NK-92 treated with Interleukin-12 subunit alpha and Interleukin-12 subunit beta, amount 100 ng/mL, for 24 hours (cell line): ENCODE measurements around the gene STAM.
"Not testable (repeated sequence)": the region's sequence is repeated elsewhere in the genome, so short reads cannot be mapped to it uniquely, and the experiment has no call there.

Experiments
- DNase-seq: peaks from one replicate; lab custom pipeline; 2025; lab: John Stamatoyannopoulos, UW

Gene STAM

DNA sequence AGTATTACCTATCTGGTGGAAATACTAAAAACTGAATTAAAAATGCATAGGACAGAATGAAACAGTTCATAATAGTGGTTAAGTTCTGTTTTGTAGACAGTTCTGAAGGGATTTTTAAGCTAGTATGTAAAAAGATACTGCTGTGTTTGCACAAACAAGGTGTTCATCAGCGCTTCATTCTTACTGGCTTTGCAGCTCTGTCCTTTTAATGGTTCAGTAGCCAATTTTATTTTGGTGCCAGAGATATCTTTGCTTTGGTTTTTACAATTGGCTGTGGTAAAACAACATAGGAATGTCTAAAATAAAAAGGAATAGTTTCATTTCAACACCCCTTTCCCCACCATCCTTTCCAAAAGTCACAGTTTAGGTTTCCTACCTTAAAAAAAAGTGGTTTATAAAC, 33.0 kb downstream of the STAM start:
- no peak for DNase-seq

DNA sequence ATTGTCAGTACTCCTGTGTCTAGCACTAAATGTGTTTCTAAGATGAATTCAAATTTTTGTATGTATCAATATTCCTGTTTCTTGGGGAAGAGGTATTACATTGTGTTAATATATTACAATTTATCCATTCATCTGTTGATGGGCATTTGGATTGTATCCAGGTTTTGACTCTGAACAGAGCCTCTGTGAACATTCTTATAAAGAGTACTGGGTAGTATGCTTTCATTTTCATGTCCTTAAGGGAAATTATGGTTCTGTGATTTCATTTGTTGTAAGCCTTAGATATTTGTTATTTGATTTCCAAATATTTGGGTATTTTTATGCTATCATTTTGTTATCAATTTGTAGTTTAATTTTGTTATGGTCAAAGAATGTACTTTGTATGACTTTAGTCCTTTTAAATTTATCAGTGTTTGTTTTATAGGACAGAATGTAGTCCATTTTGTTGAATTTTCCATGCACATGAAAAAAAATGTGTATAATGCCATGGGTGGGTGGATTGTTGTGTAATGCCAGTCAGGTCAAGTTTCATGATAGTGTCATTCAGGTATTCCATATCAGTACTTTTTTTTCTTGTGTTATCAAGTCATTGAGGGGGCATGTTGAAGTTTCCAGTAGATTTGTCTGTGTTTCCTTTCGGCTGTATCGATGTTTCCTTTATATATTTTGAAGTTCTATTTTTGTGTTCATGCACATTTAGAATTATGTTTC, 38.4 kb downstream of the STAM start:
- DNase-seq: no peak

DNA sequence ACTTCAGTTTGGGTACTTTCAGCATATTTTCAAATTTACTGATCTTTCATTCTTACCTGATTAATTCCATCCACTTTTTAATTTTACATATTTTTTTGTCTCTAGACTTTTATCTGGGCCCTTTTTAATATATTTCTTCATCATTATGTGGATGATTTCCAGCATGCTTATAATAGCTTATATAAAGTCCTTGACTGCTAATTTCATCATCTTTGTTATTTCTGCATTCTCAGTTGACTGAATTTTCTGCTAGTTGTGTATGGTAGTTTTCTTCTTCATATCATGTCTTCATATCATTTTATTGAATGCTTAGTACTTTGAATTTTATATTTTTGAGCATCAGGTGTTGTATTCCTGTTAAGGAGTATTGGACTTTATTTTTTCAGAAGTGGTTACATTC, 39.6 kb downstream of the STAM start:
- no peak for DNase-seq

DNA sequence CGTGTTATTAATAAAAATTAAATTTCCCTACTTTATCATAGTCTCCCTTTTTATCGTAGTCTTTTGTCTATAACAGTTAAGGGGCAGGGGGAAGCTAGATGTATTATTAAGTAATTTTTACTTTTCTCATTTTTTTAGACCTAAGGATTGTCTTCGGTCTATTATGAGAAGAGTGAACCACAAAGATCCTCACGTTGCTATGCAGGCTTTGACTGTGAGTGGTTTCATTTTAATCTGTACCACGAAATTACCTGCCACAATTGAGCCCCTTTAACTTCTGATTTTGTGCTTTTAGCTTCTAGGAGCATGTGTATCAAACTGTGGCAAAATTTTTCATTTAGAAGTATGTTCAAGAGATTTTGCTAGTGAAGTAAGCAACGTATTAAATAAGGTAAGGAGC, 40.6 kb downstream of the STAM start:
- no peak for DNase-seq

DNA sequence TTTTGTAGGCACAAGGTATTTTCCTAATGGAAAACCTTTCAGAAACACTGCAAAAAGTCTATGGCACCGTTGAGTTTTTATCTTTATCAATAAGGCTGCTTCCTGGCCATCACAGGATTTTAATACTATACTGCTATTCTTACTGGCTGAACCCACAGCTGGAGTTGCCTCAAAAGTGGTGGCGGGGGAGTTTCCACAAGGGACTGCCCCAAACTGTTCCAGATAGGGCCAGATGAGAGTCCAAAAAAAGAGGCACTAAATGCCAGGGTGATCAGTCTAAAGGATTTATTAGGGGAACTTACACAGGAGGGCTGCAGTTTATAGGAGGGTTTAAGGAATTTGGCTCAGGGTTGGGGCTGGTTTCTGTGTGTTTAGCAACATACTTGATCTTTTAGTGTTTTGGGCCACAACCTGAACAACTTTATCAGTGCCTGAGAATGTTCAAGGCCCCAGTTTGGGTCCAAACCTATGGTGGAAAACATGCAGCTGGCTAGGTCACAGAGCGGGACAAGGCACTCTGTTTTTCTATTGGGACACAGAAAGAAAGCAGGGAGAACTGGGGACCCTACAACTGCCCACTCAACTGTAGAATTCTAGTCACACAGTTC, 41.4 kb downstream of the STAM start:
- no peak for DNase-seq

DNA sequence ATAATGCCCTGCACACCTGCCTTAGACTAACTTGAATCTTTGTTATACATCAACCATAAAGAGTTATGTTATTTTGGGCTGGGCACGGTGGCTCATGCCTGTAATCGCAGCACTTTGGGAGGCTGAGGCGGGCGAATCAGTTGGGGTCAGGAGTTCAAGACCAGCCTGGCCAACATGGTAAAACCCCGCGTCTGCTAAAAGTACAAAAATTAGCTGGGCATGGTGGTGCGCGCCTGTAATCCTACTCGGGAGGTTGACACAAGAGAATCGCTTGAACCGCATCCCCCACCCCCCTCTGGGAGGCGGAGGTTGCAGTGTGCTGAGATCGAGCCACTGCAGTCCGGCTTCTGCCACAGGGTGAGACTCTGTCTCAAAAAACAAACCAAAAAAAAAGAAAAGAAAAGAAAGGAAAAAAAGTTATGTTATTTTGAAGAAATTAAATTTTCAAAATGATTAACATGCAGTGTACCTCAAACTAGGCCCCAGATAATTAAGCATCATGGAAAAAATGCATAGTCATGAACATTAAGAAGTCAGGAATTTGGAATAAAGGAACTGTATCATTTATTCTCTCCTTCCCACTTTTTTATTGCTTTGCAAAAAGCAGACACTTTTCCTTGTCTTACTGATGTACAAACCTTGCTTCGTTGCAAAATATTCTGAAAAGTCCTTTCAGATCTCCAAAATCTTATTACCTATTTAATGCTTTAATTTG, 43.3 kb downstream of the STAM start:
- no peak for DNase-seq

DNA sequence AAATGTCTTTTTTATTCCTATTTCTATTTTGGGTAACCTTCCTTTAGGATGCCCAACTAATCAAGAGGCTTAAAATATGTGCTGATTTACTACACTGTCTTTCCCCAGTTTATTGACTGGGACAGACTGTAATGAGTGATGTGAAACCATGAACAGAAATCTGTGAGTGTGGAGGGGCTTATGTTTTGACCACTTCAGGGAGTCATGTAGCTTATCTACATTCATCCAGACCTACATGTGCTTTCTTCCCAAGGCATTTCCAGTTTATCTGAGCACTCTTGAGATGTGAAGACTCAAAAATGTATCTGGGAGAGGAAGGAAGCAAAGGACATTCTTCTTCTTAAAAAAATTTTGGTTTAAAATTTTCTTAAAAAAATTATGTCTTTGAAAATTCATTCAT, 45.2 kb downstream of the STAM start:
- DNase-seq: no peak

DNA sequence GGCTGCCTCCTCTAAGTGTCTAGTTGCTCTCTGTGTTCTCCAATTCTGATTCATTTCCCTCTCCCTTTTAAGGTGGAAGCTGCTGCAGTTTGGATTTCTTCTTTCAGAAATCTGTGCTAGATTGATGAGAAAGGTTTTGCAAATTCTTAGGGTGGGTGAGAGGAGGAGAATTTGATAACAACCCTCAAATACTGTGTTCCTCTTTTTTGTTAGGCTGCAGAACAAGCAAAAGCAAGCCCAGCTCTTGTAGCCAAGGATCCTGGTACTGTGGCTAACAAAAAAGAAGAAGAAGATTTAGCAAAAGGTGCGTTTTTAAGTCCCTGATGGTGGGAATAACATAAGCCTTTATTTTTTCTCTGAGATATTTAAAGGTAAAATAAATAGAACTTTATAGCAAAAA, 49.1 kb downstream of the STAM start:
- no peak for DNase-seq

DNA sequence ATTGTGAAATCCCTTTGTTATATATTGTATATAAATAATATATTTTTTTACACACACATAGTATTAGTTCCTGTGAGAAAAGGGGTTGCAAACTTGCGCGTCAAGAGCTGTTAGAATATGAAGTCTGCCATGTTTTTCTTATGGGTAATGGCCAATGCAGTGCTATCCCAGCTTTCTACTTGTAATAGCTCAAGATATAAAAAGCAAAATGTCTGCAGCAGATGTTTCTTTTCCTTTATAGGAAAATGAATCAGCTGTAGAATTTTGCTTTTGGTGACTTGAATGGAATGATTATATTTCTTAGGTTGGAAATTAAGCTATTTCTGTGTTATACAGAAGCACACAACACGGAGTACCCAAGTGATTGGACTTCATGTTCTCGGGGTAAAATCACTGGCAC, 54.7 kb downstream of the STAM start:
- no peak for DNase-seq

DNA sequence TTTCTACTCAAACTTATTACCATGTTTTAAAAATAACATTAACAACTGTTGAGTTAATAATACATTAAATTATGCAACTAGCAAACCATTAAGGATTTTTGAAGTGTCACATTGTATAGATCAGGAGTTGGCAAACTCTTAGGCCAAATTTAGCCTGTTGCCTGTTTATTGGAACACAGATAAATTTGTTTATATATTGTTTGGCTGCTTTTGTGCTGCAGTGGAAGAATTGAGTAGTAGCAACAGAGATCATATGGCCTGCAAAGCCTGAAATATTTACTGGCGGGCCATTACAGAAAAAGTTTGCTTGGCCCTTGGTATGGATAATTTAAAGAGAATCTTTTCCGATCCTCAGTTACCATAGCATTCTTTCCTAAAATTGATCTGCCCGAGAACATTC, 57.4 kb downstream of the STAM start:
- no peak for DNase-seq

DNA sequence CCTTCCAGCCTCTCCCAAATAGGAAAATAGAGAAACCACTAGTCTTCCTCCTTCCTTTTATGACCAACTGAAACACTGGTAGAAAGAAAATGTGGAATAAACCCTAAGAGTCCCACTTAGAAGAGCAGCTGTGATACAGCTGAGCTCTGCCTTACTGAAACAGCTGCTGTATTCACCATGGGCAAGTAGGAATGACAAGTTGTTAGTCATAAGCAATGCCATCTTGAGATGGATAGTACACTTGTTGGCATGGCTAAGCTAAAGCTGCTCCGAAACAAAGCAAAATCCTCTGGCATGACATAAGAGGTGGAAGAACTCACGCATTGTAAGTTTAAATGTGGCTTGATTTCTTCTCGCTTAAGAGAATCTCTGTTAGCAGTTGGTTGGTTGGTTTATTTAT, 59.8 kb downstream of the STAM start:
- no peak for DNase-seq

DNA sequence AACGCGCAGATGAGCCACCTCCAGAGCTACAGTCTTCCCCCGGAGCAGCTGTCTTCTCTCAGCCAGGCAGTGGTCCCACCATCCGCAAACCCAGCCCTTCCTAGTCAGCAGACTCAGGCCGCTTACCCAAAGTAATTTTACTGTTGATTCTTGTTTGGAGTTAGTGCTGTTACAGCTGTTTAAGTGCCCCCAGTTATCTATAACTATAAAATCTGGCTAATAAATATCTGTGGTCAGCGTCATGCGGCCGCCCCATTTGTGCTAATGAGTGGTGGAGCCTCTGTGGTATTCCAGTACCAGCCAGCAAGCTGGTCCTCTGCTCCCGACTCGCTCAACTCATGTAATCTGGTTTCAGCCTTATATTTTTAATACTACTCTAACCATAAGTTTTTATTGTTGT, 64.9 kb downstream of the STAM start:
- no peak for DNase-seq

DNA sequence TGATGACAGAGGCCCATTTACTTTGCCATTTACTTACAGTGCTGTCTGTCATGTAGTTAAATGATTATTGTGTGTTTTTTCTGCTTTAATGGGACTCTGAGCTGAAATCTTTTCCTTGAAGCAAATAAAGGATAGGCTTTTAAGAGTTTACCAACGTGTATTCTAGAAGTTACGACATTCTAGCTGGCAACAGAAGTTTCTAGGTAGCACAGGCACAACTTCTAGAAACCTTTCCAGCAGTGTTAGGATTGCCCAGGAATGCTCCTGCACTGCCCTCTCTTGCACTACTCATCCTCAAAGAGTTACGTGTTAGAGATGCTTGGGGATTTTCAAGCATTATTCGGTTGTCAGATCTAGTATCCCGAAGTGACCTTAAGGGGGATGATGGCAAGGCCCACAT, 65.5 kb downstream of the STAM start:
- no peak for DNase-seq

DNA sequence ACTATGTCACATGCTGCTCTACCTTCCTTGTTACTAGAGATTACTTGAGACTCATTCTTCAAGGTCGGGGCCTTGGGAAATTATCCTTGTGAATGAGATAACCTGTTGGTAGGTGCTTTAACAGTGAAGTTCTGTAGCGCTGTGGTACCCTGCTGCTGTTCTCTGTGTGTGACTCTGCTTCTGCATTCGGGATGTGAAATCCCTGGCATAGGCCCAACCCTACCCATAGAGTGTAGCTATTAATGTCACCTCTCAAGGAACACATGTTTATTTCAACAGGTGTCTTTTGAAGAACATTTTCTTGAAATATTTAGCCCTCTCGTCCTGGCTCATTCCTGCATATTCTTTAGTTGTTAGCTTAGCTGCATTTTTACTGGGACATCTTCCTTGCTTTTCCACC, 66.2 kb downstream of the STAM start:
- DNase-seq: no peak

DNA sequence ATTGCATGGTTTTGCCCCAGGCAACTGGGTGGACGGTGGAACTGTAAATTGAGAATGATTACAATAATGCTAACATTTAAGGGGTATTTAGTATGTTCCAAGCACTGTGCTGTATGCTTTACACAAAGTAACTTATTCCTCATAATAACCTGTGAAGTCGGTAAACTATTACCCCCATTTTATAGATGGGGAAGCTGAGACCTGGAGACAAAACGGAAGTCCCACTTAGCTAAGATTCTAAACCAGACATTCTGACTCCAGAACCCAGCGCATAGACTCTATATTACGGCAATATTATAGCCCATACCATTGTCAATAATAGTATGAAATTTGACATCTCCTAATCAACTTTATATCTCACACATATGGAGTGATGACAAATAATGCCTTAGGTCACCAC, 68.1 kb downstream of the STAM start:
- DNase-seq: no peak

DNA sequence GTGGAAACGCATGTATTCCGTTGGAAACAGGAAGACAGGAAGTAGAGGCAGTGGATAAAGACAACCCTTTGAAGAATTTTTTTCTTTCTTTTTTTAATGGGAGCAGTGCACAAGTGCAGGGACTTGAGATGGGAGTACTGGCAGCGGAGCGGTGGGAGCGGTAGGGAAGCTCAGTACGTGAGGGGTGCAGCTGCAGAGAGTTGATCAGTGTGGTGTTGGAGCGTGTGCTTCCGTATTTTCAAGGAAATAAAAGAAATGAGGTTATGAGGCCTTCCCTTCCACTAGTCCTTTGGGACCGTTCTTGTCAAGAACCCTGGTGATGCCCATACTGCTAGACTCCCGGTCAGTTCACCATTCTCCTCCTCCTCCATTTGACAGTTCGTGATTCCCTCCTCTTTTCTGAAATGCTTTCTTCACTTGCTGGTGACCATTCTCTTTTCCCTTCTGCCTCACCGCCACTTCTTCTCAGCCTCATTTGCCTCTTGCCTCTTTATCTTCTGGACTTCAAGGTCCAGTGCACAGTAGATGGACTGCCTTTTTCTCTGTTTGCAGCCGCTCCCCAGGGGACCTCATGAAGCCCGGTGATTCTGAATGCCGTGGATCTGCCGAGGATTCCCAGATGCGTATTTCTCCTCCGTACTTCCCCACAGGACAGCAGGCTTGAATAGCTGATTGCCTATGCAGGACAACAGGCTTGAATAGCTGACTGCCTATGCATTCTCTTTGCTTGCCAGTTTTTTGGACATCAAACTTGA, 68.9 kb downstream of the STAM start:
- no peak for DNase-seq

DNA sequence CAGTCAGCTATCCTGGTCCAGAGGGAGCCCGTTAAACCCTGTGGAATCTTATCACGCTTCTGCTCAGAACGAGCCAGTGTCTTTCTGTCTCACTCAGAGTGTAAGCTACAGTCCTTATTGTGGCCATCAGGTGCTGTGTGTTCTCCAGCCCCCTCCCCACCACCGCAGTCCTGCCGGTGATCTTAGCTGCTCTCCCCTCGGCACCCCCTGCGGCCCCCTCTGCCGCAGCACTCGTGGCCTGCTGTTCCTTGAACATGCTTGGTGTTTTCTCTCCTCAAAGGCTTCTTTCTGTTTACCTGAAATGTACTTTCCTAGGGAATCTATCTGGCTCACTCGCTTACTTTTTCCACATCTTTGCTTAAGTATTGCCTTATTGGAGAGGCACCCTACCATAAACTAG, 69.8 kb downstream of the STAM start:
- DNase-seq: no peak

DNA sequence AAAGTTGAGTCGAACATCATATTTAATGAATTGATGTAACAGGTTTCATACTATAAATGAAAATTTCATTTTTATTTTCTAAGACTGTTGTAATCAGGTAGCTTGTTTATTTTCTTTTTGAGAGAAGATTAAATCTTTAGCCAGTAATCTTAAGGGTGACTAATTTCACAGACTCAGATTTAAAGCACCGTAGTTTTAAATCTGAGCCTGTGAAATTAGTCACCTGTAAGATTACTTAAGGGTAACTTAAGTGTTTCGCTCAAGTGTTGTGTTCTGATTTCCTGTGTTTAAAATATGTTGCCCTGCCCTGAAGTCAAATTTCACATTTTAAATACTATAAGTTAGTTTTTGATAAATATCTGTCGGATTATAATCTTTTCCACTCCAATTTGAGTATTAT, 72.2 kb downstream of the STAM start:
- DNase-seq: no peak

DNA sequence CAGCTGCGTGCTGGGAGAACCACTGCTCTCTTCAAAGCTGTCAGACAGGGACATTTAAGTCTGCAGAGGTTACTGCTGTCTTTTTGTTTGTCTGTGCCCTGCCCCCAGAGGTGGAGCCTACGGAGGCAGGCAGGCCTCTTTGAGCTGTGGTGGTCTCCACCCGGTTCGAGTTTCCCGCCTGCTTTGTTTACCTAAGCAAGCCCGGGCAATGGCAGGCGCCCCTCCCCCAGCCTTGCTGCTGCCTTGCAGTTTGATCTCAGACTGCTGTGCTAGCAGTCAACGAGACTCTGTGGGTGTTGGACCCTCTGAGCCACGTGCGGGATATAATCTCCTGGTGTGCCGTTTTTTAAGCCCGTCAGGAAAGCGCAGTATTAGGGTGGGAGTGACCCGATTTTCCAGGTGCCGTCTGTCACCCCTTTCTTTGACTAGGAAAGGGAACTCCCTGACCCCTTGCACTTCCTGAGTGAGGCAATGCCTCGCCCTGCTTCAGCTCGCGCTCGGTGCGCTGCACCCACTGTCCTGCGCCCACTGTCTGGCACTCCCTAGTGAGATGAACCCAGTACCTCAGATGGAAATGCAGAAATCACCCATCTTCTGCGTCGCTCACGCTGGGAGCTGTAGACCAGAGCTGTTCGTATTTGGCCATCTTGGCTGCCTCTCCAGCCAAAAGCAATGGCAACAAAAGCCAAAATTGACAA, 78.5 kb downstream of the STAM start:
- DNase-seq: not testable (repeated sequence)

DNA sequence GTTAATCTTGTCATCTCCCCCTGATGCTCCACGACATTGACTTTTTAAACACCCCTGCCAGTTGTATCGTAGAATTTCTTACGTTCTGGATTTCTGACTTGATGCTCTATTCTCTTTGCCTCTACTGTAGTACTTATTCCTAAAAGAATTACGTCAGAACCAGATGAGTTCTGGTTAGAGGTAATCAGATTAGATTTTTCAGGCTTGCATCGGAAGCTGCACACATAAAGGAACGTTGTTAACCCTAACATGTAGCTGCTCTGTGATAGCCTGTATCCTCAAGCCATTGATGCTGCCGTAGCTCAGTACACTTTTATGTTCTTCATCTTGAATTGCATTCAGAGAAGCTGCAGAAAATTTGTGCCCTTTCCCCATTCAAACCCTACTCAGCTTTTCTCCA, 81.8 kb downstream of the STAM start:
- no peak for DNase-seq

DNA sequence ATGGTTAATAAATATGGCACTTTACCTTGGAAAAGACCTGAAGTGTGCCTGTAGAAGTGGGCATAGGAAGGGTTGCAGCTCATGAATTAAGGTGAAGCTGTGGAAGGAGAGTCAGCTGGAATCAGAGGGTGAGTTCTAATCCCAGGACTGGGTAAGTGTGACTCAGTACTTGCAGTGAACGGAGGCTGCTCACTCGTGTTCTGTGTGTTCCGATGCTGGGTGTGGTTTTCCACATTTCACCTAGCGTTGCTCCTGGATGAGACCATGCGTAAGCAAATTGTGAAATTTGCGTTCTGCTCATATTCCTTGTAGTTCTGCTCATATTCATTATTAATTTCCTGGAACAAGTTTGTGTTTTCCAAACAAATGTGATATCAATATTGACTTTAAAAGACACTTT, 85.7 kb downstream of the STAM start:
- no peak for DNase-seq

DNA sequence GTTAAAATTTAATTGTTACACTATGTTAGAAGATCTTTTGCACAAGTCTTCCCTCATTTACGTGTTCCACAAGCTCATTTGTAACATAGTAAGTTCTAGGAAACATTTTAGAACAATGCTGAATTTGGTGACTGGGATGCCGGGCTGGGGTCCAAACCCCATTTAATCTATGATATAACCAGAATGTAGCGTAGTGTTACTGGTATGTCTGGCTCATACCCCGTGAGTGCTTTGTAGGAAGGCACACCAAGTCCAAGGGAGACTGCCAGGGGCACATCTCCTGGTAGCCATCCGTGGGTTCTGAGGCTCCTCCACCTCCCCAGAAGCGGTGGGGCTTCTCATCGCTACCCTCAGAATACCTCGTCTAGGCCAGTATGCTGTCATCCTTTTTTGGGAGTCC, 86.7 kb downstream of the STAM start:
- no peak for DNase-seq
